SH-SY5Y (cell line): Measurements from ENCODE around the gene TRIM46.

Experiments used
- GATA2 ChIP-seq: IDR thresholded peaks from 2 replicates; pipeline ENCODE4 v1.6.1; 2011; ENCODE audit warnings: mild to moderate bottlenecking, low read depth, low read length
- GATA3 ChIP-seq: IDR thresholded peaks from 2 replicates; pipeline ENCODE4 v1.6.1; 2011; ENCODE audit warnings: low read depth, mild to moderate bottlenecking, low read length, moderate library complexity

Gene TRIM46

DNA sequence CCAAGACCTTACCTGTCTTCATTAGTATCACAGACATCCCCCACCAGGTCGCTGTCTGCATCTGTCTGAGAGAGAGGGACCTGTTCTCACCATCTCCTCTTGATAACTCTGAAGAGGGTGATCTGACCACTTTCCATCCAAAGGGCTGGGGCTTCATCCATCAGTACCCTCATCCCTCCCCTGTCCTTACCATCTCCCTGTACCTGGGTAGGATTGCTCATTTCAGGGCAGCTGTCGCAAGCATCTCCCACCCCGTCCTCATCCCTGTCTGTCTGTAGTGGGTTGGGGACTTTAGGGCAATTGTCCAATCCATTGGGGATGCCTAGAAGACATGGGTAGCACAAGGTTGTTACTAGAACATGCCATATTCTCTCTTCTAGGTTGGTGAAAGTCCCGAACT, 26.1 kb downstream of the TRIM46 start:
- TF ChIP-seq GATA3: no peak
- no peak for TF ChIP-seq GATA2

- TF ChIP-seq GATA2: no peak
- TF ChIP-seq GATA3: no peak
Measured at GRCh38 chr1:155200920-155201319, 27.3 kb downstream of the TRIM46 start.

GRCh38 chr1:155202198-155202597, 28.5 kb downstream of the TRIM46 start:
- TF ChIP-seq GATA2 (no peak), GATA3 (no peak)

DNA sequence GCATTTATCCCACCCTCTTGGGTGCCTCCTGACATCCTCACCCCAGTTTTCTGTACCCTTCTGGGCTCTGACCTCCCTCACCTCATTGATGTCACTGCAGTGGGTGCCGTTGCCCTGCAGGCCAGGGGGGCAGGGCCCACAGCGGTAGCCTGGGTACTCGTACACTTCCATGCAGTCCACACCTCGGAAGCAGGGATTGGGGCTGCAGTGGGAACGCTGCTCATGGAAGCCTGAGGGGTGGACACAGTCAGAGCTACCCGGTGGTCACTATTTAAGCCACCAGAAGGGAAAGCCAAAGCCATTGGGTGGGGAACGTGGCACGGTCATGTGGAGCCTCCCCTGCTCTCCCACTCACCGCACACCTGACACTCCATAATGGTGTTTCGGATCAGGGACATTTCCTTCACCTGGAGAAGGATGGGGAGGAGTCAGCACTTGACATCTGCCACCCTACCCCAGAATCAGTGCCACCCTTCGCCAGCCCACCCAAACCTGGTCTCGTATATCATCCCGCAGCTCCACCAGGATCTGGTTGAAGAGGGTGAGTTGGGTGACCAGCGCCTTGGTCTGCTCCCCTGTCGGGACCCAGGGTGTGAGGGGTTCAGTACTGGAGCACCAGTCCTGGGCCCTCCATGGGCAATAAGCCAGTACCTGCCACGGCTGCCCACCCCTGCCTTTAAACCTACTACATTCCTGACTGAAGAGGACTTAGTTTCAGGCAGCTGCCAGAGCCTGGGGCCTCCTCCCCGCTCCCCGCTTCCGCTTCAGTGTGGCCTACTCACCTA, 29.3 kb downstream of the TRIM46 start:
- TF ChIP-seq GATA3: no peak
- TF ChIP-seq GATA2: no peak

DNA sequence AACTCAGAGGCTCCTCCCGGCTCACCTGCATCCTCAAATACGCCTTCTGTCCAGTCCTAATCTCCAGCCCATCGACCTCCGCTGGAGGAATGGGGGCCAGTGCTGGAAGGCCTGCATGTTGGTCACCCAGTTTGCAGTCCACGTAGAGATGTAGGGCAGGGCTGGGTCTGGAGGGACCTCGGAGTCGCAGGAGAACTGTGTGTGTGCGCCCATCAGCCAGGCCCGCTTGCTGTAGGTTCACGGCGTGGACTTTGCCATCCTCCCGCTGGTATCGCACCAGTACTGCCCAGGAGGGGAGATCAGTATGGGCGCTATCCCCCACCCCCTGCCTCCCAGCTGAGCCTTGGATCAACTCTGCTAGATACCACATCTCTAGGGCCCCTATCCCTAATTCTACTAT, 31.4 kb downstream of the TRIM46 start:
- TF ChIP-seq GATA3 (no peak), GATA2 (no peak)

GRCh38 chr1:155205969-155206593, 32.4 kb downstream of the TRIM46 start:
- no peak for TF ChIP-seq GATA2
- TF ChIP-seq GATA3: no peak

DNA sequence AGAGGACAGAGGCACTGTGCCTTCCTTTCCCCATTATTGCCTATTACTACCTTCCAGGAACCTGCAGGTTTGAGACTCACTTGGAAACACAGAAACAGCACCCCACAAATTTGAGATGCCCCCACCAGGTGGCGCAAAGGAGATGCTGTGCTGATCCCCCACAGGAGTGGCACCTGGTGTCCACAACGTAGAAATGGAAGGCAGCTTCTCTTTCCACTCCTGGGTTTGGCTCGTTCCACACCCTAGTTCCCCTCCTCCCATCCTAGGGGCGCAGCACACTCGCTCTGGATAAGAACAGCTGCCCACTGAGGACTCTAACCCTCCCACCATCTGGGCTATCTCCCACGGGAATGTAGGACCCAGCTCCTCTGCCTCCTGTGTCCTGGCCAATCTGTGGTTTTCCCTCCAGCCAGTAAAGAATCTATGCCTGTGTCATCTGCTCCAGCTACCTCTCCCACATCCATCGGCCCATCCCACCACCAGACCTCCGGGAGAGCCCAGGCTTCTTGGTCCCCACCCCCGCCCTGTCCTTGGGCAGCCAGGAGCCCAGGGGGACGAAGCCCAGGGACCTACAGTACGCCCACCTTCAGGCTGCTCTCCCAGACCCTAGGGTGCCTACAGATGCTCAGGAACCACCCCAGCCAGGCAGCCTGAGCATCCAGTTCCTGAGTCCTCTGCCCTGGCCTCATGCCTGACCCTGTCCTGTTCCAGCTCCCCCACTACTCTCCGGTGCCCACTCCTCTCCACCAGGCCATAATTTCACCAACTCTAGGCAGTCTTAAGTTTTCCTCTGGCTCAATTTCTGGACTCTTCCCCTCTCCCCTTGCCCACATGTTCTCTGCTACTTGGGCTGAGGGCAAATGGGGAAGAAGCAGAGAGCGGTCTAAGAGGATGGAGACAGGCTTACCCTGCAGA, 33.5 kb downstream of the TRIM46 start:
- no peak for TF ChIP-seq GATA2
- no peak for TF ChIP-seq GATA3

DNA sequence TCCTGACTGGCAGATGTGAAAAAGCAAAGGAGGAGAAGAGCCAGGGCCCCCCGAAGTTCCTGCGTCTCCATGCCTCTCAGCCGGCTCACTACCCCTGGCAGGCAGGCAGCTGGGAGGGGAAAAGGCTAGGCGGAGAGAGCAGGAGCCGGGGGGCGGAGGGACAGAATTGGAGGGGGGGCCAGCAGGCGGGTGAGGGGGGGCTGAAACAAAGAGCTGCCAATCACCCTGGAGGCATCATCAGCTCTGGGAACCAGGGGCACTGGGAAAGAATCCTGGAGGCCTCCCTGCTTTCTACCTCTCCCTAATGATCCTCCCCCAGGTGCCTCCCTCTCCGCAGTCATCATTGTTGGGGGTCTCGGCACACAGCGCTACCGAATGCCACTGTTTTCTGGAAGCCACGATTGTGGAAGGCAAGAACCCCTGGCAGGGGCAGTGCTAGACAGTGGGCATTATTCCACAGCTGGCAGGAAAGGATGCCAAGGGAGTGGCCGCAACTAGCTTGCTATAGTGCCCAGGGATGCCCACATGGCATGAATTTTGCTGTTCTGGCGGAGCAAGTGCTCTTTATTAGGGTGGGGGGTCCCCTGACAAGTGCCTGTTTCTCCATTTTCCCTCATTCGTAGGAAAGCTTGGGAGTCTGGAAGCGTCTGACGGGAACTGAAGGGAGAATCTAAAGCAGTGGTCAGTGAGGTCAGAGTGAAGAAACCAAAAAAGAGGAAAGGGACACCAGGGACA, 34.3 kb downstream of the TRIM46 start, which contains the start of gene THBS3:
Gene THBS3 (minus strand): TSS at position 92 of the 735 bp plus-strand sequence. CDS start 21 bp downstream, at position 71.
- no peak for TF ChIP-seq GATA3
- no peak for TF ChIP-seq GATA2

DNA sequence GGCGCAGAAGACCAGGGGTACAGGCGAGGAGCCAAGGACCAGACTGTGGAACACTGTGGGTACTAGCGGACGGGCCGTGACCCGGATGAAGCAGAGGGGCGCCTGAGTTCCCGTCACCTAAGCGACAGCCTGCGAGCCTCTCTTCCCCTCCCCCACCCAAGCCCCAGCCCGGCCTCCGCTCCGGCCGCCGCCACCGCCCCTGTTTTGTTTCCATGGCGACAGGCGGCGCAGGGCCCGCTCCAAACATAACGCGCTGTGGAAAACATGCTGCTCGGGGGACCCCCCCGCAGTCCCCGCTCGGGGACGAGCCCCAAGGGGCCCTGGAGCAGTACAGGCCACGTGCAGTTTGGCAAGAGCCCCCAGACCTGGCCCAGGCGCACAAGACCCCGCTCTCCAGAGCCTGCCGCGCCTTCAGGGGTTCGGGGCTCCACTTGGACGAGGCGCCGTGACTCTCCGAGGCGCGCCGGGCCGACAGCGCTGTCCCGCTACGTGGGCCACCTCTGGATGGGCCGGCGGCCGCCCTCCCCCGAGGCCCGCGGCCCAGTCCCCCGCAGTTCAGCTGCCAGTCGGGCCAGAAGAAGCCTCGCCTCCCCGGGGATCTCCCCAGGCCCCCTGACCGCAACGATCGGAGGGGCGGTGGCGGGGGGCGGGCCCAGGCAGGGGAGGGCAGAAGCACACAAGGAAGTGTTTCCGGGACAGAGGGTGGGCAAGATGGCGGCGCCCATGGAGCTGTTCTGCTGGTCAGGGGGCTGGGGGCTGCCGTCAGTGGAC, 35.1 kb downstream of the TRIM46 start, which contains the start of gene MTX1:
Gene MTX1 (plus strand): TSS at position 155 of the 771 bp plus-strand sequence. CDS start 110 bp downstream, at position 265.
- no peak for TF ChIP-seq GATA3
- no peak for TF ChIP-seq GATA2

GRCh38 chr1:155209312-155209721, 35.7 kb downstream of the TRIM46 start:
- TF ChIP-seq GATA2 (no peak), GATA3 (no peak)

GRCh38 chr1:155210314-155211104, 36.9 kb downstream of the TRIM46 start:
- TF ChIP-seq GATA3 (no peak), GATA2 (no peak)
